GM12878 (cell line): ENCODE results near the gene ADCY6. TPM values are rescaled to one million over a fixed set of nuclear protein-coding genes. Genes with fewer than 3 reads are reported as not detected.

Experiments used
- ATAC-seq: fragments of 200-7000 bp; cut with Tn5 transposase; 3 replicates; pipeline ENCODE4 v1.9.1; 2020; ENCODE audit warnings: mild to moderate bottlenecking, moderate library complexity
- BruUV-seq: library from RNA; stranded (reverse); fragments of 400-500 nt; replicated peaks from 2 replicates; lab custom pipeline; 2021; lab: Mats Ljungman, UMichigan
- CTCF ChIA-PET: fragments of 300-600 bp; sonication (Branson Sonifier 250); formaldehyde crosslinking; extraction: SDS; loops from one replicate; lab custom pipeline; 2021; ENCODE audit warnings: inconsistent platforms; lab: Yijun Ruan, JAX
- POLR2A ChIA-PET: fragments of 350-600 bp; formaldehyde crosslinking; extraction: SDS; loops from one replicate; lab custom pipeline; 2021; ENCODE audit warnings: inconsistent platforms; lab: Charles Lee
- RAD21 ChIA-PET: fragments of 300-600 bp; sonication (Branson Sonifier 250); formaldehyde crosslinking; loops from one replicate; lab custom pipeline; 2023; ENCODE audit warnings: antibody characterized with exemption; ENCODE audit not compliant: unreplicated experiment; lab: Charles Lee
- SMC1A ChIA-PET: fragments of 300-600 bp; sonication (Branson Sonifier 250); formaldehyde crosslinking; loops from one replicate; lab custom pipeline; 2023; ENCODE audit not compliant: unreplicated experiment, uncharacterized antibody; lab: Charles Lee
- DNase-seq: peaks from one replicate; pipeline ENCODE4 v3.0.0-alpha.2; 2011; ENCODE audit warnings: low read depth, low spot score
- FAIRE-seq: peaks from 3 replicates; lab custom pipeline; 2011; peaks lifted over from hg19 to GRCh38; lab: Jason Lieb, UNC
- H2AFZ ChIP-seq: 2 replicates; pipeline ENCODE4 v1.6.0; 2011; ENCODE audit warnings: low read depth, low read length, control low read depth; ENCODE audit not compliant: control insufficient read depth
- H3K27ac ChIP-seq: 2 replicates; pipeline ENCODE4 v1.5.1; 2011; ENCODE audit warnings: control low read depth; ENCODE audit not compliant: control insufficient read depth, insufficient read depth
- H3K27me3 ChIP-seq, 2 experiments: replicated peaks in 1 of 2; 2 replicates each; pipeline versions ENCODE4 v1.6.0 to v1.6.1; 2011; ENCODE audit warnings: low read length in 1 of 2; ENCODE audit not compliant: control insufficient read depth in 2 of 2, insufficient read depth in 2 of 2
- H3K36me3 ChIP-seq, 2 experiments: 2 replicates each; pipeline ENCODE4 v1.5.1; 2011; ENCODE audit warnings: low read length in 1 of 2; ENCODE audit not compliant: control insufficient read depth in 2 of 2, insufficient read depth in 2 of 2
- H3K4me1 ChIP-seq: 2 replicates; pipeline ENCODE4 v1.6.1; 2011; ENCODE audit warnings: mild to moderate bottlenecking, low read length, moderate library complexity, mixed read lengths; ENCODE audit not compliant: control insufficient read depth, insufficient read depth
- H3K4me2 ChIP-seq: 2 replicates; pipeline ENCODE4 v1.6.0; 2011; ENCODE audit warnings: control low read depth; ENCODE audit not compliant: control insufficient read depth, insufficient read depth
- H3K4me3 ChIP-seq: fragments of 200-600 bp; sonication (generic); 2 replicates; pipeline ENCODE4 v1.5.1; 2016
- H3K79me2 ChIP-seq: 2 replicates; pipeline ENCODE4 v1.6.0; 2011; ENCODE audit warnings: low read length; ENCODE audit not compliant: control insufficient read depth, insufficient read depth
- H3K9ac ChIP-seq: 2 replicates; pipeline ENCODE4 v1.8.0; 2011; ENCODE audit warnings: low read length, control low read depth, mixed read lengths; ENCODE audit not compliant: control insufficient read depth, insufficient read depth
- H3K9me3 ChIP-seq: replicated peaks from 3 replicates; pipeline ENCODE4 v1.5.1; 2011; ENCODE audit warnings: mild to moderate bottlenecking, low read length; ENCODE audit not compliant: control insufficient read depth, insufficient read depth
- H4K20me1 ChIP-seq: 2 replicates; pipeline ENCODE4 v1.6.0; 2011; ENCODE audit not compliant: control insufficient read depth, insufficient read depth
- ATF7 ChIP-seq: fragments of 450-650 bp; IDR thresholded peaks from 2 replicates; pipeline ENCODE4 v1.6.1; 2016; ENCODE audit warnings: low read depth, mild to moderate bottlenecking
- BCL11A ChIP-seq: IDR thresholded peaks from 2 replicates; pipeline ENCODE4 v1.6.1; 2011; ENCODE audit warnings: low read depth, low read length
- CHD2 ChIP-seq: IDR thresholded peaks from 2 replicates; pipeline ENCODE4 v1.6.1; 2011; ENCODE audit warnings: low read depth, low read length, improper control_type of control experiment, borderline replicate concordance
- HDGF ChIP-seq: fragments of 450-650 bp; IDR thresholded peaks from 2 replicates; pipeline ENCODE4 v1.6.1; 2016; ENCODE audit warnings: antibody characterized with exemption
- JUND ChIP-seq: IDR thresholded peaks from 2 replicates; pipeline ENCODE4 v1.6.1; 2012; ENCODE audit warnings: low read depth, mild to moderate bottlenecking, low read length, improper control_type of control experiment, moderate library complexity
- KAT2A ChIP-seq: conservative IDR thresholded peaks from 2 replicates; pipeline ENCODE4 v1.6.1; 2011; ENCODE audit warnings: low read depth, low read length; ENCODE audit not compliant: control insufficient read depth
- MTA2 ChIP-seq: fragments of 450-650 bp; IDR thresholded peaks from 2 replicates; pipeline ENCODE4 v1.6.1; 2016; ENCODE audit warnings: low read depth, mild to moderate bottlenecking, moderate library complexity
- NFYB ChIP-seq: IDR thresholded peaks from 2 replicates; pipeline ENCODE4 v1.6.1; 2011; ENCODE audit warnings: low read depth, mild to moderate bottlenecking, low read length, improper control_type of control experiment, moderate library complexity; ENCODE audit not compliant: insufficient read depth
- RAD51 ChIP-seq: fragments of 450-650 bp; IDR thresholded peaks from 2 replicates; pipeline ENCODE4 v1.6.1; 2016; ENCODE audit warnings: moderate library complexity, mild to moderate bottlenecking, inconsistent platforms
- RFX5 ChIP-seq: IDR thresholded peaks from 2 replicates; pipeline ENCODE4 v1.6.1; 2011; ENCODE audit warnings: low read depth, low read length, improper control_type of control experiment
- SMAD1 ChIP-seq: fragments of 450-650 bp; IDR thresholded peaks from 2 replicates; pipeline ENCODE4 v1.6.1; 2018; ENCODE audit warnings: mild to moderate bottlenecking, low read depth; ENCODE audit not compliant: partially characterized antibody
- SPI1 ChIP-seq: IDR thresholded peaks from 2 replicates; pipeline ENCODE4 v1.6.1; 2011; ENCODE audit warnings: low read depth, mild to moderate bottlenecking, low read length, moderate library complexity, borderline replicate concordance; ENCODE audit not compliant: insufficient read depth
- STAT1 ChIP-seq: fragments of 450-650 bp; conservative IDR thresholded peaks from 2 replicates; pipeline ENCODE4 v1.6.1; 2014; ENCODE audit warnings: antibody characterized with exemption, mild to moderate bottlenecking
- USF2 ChIP-seq: IDR thresholded peaks from 2 replicates; pipeline ENCODE4 v1.6.1; 2011; ENCODE audit warnings: low read depth, low read length, improper control_type of control experiment, borderline replicate concordance
- ZNF207 ChIP-seq: fragments of 450-650 bp; IDR thresholded peaks from 2 replicates; pipeline ENCODE4 v1.6.1; 2014; ENCODE audit warnings: antibody characterized with exemption, mild to moderate bottlenecking, borderline replicate concordance
- WGBS: methylation state at CpG from one replicate; pipeline ENCODE4 v1.1.6; 2016; ENCODE audit warnings: low lambda C conversion rate; ENCODE audit not compliant: insufficient replicate concordance, insufficient coverage; ENCODE audit errors: missing lambda C conversion rate; 5-methylcytosine and 5-hydroxymethylcytosine counted together
- in situ Hi-C: fragments of 300-500 bp; cut with MboI; formaldehyde crosslinking; loops from 9 replicates; pipeline ENCODE4 v1.14.3; 2018; ENCODE audit warnings: mixed read lengths
- intact Hi-C: fragments of 100-400 bp; cut with micrococcal nuclease; formaldehyde crosslinking; loops from one replicate; pipeline ENCODE4 v1.14.2; 2022; ENCODE audit not compliant: unreplicated experiment
- polyA plus RNA-seq, 11 experiments: library from polyadenylated mRNA; depleted of rRNA in 4 of 11; unstranded in 6 of 11; stranded (reverse) in 5 of 11; fragments of >200 nt; fragmentation: Nextera tagmentation in 4 of 11; fragmentation: Illumina TruSeq in 1 of 11; extraction: Ambion mirVana in 4 of 11; extraction: Trizol in 1 of 11; gene quantifications; 1 replicate in 1 of 11; 2 replicates in 10 of 11; pipeline versions ENCODE4 v1.2.1 to v1.2.3, GENCODE V29; 2011 to 2016; ENCODE audit warnings: inconsistent platforms in 2 of 11, missing spikeins in 2 of 11, low read depth in 1 of 11
- total RNA-seq, 4 experiments: library from RNA; depleted of rRNA in 3 of 4; stranded (reverse); fragments of >200 nt in 3 of 4; fragmentation: Illumina TruSeq in 1 of 4; extraction: Trizol in 1 of 4; gene quantifications; 2 replicates each; pipeline versions ENCODE4 v1.2.1 to v1.2.3, GENCODE V29; 2013 to 2021

Gene ADCY6
- total and polyA plus RNA-seq, 10 of the 15 experiments (the other 5 are each of a cell fraction or from before 2014, with no cell fraction given) = 0.03 to 2.0 (median 0.14) TPM; not detected in 1

DNA sequence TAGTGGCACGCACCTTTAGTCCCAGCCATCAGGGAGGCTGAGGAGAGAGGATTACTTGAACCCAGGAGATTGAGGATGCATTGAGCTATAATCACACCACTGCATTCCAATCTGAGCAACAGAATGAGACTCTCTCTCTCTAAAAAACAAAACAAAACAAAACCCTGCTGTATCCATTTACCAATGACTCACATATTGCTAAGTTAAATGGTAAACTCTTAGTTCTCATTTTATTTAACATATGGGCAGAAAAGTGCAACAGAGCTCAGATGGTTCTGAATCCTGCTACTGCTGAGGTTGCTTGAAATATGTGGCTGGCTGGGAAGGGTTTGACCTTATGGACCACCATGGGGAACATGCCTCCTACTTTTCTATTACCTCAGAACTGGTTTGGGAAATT, 38.7 kb downstream of the ADCY6 start (continued):
- TF ChIP-seq SMAD1 (no peak), SPI1 (no peak), BCL11A (no peak), HDGF (no peak), STAT1 (no peak)
- TF ChIP-seq, all 136 proteins: peak for 0

DNA sequence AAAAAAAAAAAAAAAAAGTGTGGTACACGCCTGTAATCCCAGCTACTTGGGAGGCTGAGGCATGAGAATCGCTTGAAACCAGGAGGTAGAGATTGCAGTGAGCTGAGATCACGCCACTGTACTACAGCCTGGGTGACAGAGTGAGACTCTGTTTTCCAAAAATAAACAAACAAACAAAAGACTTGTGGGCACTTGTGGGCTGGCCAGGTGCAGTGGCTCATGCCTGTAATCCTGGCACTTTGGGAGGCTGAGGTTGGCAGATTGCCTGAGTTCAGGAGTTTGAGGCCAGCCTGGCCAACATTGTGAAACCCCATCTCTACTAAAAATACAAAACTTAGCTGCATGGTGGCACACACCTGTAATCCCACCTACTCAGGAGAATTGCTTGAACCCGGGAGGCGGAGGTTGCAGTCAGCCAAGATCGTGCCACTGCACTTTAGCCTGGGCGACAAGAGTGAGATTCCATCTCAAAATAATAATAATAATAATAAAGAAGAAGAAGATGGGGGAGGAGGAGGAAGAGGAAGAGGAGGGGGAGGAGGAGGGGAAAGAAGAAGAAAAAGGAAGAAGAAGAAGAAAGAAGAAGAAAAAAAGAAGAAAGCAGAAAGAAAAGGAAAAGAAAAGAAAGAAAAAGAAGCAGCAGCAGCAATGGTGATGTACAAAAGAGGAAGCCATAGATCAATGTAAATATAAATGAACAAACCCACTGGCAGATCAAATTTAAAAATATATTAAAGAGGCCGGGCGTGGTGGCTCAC, 44.5 kb downstream of the ADCY6 start:
- no peak overlapping the region for H3K4me3 ChIP-seq
- no peaks in the 10 kb centered on the region for H3K79me2 ChIP-seq
- no peak overlapping the region for H3K9ac ChIP-seq
- H3K27me3 ChIP-seq = no peaks in the 10 kb centered on the region
- H4K20me1 ChIP-seq = no peaks in the 10 kb centered on the region
- FAIRE-seq (no peak), DNase-seq (no peak), ATAC-seq (no peak)
- in situ Hi-C loops = no loop called here
- no peaks in the 10 kb centered on the region for H3K4me1 ChIP-seq
- BruUV-seq = no TSS peak
- intact Hi-C loops = no loop called here
- SMC1A ChIA-PET = interaction anchor here (5.0 kb wide), 1 partner anchor 51 kb away, joined by 20 read pairs; no protein-coding TSS in a partner anchor
- TF ChIP-seq JUND (no peak), NFYB (no peak), ATF7 (no peak), KAT2A (no peak), USF2 (no peak), RFX5 (no peak), RAD51 (no peak), CHD2 (no peak), ZNF207 (no peak), MTA2 (no peak)
- 47% methylated on average over 8 of the region's 9 CpGs for WGBS
- POLR2A ChIA-PET = no interaction called here
- H3K27ac ChIP-seq = no peak overlapping the region
- H3K4me2 ChIP-seq = no peak overlapping the region
- RAD21 ChIA-PET = no interaction called here
- CTCF ChIA-PET = interaction anchor here (1.6 kb wide), 1 partner anchor 9 kb away, joined by 4 read pairs; no protein-coding TSS in a partner anchor
- no peaks in the 10 kb centered on the region for H3K9me3 ChIP-seq
- no peak overlapping the region for H2AFZ ChIP-seq
- H3K36me3 ChIP-seq = no peaks in the 10 kb centered on the region
